Smooth muscle cell (in vitro differentiated cells): ENCODE data around the gene ATP8B3. TPM values are rescaled to one million over a fixed set of nuclear protein-coding genes. Genes with fewer than 3 reads are reported as not detected.

Experiments used
- DNase-seq: peaks from one replicate; lab custom pipeline; 2025; ENCODE audit not compliant: unreplicated experiment; lab: John Stamatoyannopoulos, UW
- H2AFZ ChIP-seq: fragments of 200-600 bp; sonication (generic); 2 replicates; pipeline ENCODE4 v1.6.0; 2016; ENCODE audit warnings: antibody characterized with exemption, low read depth, mild to moderate bottlenecking
- H3F3A ChIP-seq: fragments of 200-600 bp; sonication (generic); 2 replicates; pipeline ENCODE4 v1.6.0; 2017; ENCODE audit warnings: antibody characterized with exemption, low read depth
- H3K27ac ChIP-seq: fragments of 200-600 bp; sonication (generic); 2 replicates; pipeline ENCODE4 v1.5.1; 2016; ENCODE audit warnings: low read depth, mild to moderate bottlenecking
- H3K27me3 ChIP-seq: fragments of 200-600 bp; sonication (generic); 2 replicates; pipeline ENCODE4 v1.6.1; 2016; ENCODE audit warnings: low read depth, mild to moderate bottlenecking
- H3K36me3 ChIP-seq: fragments of 200-600 bp; sonication (generic); 2 replicates; pipeline ENCODE4 v1.5.1; 2016; ENCODE audit warnings: low read depth
- H3K4me1 ChIP-seq: fragments of 200-600 bp; sonication (generic); 2 replicates; pipeline ENCODE4 v1.5.1; 2016; ENCODE audit warnings: low read depth
- H3K4me2 ChIP-seq: fragments of 200-600 bp; sonication (generic); 2 replicates; pipeline ENCODE4 v1.6.0; 2016; ENCODE audit warnings: mild to moderate bottlenecking
- H3K4me3 ChIP-seq: fragments of 200-600 bp; sonication (generic); 2 replicates; pipeline ENCODE4 v1.5.1; 2016; ENCODE audit warnings: mild to moderate bottlenecking
- H3K79me2 ChIP-seq: fragments of 200-600 bp; sonication (generic); 2 replicates; pipeline ENCODE4 v1.6.0; 2016; ENCODE audit warnings: low read depth, mild to moderate bottlenecking
- H3K9ac ChIP-seq: fragments of 200-600 bp; sonication (generic); 2 replicates; pipeline ENCODE4 v1.6.0; 2016; ENCODE audit warnings: low read depth
- H3K9me3 ChIP-seq: fragments of 200-600 bp; sonication (generic); replicated peaks from 2 replicates; pipeline ENCODE4 v1.5.1; 2016; ENCODE audit warnings: low read depth
- H4K20me1 ChIP-seq: fragments of 200-600 bp; sonication (generic); 2 replicates; pipeline ENCODE4 v1.6.0; 2016; ENCODE audit warnings: low read depth
- CTCF ChIP-seq: fragments of 200-600 bp; sonication (generic); IDR thresholded peaks from 2 replicates; pipeline ENCODE4 v1.5.1; 2017; ENCODE audit warnings: borderline replicate concordance, mild to moderate bottlenecking, antibody characterized with exemption; ENCODE audit not compliant: insufficient read depth, poor library complexity, severe bottlenecking
- WGBS: methylation state at CpG from one replicate; pipeline ENCODE4 v1.1.7; 2016; ENCODE audit warnings: low lambda C conversion rate; 5-methylcytosine and 5-hydroxymethylcytosine counted together
- polyA plus RNA-seq: library from polyadenylated mRNA; unstranded; fragments of >200 nt; fragmentation: Nextera tagmentation; extraction: Ambion mirVana; gene quantifications from 2 replicates; pipeline ENCODE4 v1.2.1, GENCODE V29; 2016
- total RNA-seq: library from RNA; depleted of rRNA; stranded (reverse); fragments of >200 nt; gene quantifications from 2 replicates; pipeline ENCODE4 v1.2.3, GENCODE V29; 2014

The ATP8B3 gene
- total and polyA plus RNA-seq, 2 experiments from 2014 or later, result 2.8 to 3.9 TPM

GRCh38 chr19:1794424-1795172, 17.5 kb downstream of the ATP8B3 start:
- no peak overlapping the region for H3K4me2 ChIP-seq
- H3K4me3 ChIP-seq, result no peak overlapping the region
- no peaks in the 10 kb centered on the region for H3K79me2 ChIP-seq
- H4K20me1 ChIP-seq, result no peaks in the 10 kb centered on the region
- 85% methylated on average over 20 of the region's 20 CpGs for WGBS
- H3K9me3 ChIP-seq, result no peaks in the 10 kb centered on the region
- no peak overlapping the region for H3K27ac ChIP-seq
- no peak for TF ChIP-seq CTCF
- no peak overlapping the region for H3K9ac ChIP-seq
- H2AFZ ChIP-seq, result no peak overlapping the region
- DNase-seq, result no peak
- H3F3A ChIP-seq, result no peaks in the 10 kb centered on the region
- no peaks in the 10 kb centered on the region for H3K4me1 ChIP-seq
- H3K27me3 ChIP-seq, result peaks cover 2% of the 10 kb centered on the region
- H3K36me3 ChIP-seq, result no peaks in the 10 kb centered on the region

DNA sequence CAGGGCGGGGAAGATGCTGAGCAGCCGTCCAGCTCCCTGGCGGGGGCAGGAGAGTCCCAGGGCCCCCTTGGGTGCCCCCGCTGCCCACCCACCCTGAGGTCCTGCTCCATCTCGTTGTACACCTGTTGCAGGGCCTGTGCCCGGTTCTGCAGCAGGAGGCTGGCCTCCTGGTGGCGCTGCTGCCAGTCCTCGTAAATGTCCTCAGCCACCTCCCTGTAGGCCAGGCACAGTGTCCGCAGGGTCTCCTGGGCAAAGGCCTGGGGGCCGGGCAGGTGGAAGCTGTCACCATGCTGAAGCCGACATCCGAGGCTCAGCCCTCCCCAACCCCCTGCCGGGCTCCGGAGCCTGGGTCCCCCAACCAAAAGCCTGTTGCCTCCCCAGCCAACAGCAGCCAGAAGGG, 20.2 kb downstream of the ATP8B3 start:
- Histone ChIP-seq H3K4me2 (no peak overlapping the region), H3K9ac (no peak overlapping the region), H3K27ac (no peak overlapping the region), H3K27me3 (peaks cover 17% of the 10 kb centered on the region), H2AFZ (no peak overlapping the region), H3K79me2 (no peaks in the 10 kb centered on the region), H4K20me1 (no peaks in the 10 kb centered on the region), H3K4me3 (no peak overlapping the region), H3K4me1 (no peaks in the 10 kb centered on the region), H3K9me3 (no peaks in the 10 kb centered on the region), H3K36me3 (no peaks in the 10 kb centered on the region), H3F3A (no peaks in the 10 kb centered on the region)
- 79% methylated on average over 11 of the region's 14 CpGs for WGBS
- TF ChIP-seq CTCF, result no peak
- DNase-seq, result no peak

GRCh38 chr19:1790054-1790792, 21.9 kb downstream of the ATP8B3 start:
- H3K27me3 ChIP-seq, result peaks cover 19% of the 10 kb centered on the region
- no peaks in the 10 kb centered on the region for H3K9me3 ChIP-seq
- 0% methylated on average over 1 of the region's 7 CpGs for WGBS
- no peak for DNase-seq
- no peaks in the 10 kb centered on the region for H4K20me1 ChIP-seq
- no peak overlapping the region for H3K27ac ChIP-seq
- H3K36me3 ChIP-seq, result no peaks in the 10 kb centered on the region
- no peak overlapping the region for H2AFZ ChIP-seq
- TF ChIP-seq CTCF, result no peak
- H3K9ac ChIP-seq, result no peak overlapping the region
- no peaks in the 10 kb centered on the region for H3K79me2 ChIP-seq
- H3K4me3 ChIP-seq, result no peak overlapping the region
- no peak overlapping the region for H3K4me2 ChIP-seq
- no peaks in the 10 kb centered on the region for H3K4me1 ChIP-seq
- no peaks in the 10 kb centered on the region for H3F3A ChIP-seq
